Activated CD4-positive, alpha-beta T cell treated with anti-CD3 and anti-CD28 coated beads, Interleukin-2, amount 50 U/mL, for 4 hours (primary cell): Measurements from ENCODE around the gene FOXL3.

Experiments used
- DNase-seq, 2 experiments: peaks; one replicate each; pipeline ENCODE4 v3.0.0-alpha.2; 2020

FOXL3 gene

DNA sequence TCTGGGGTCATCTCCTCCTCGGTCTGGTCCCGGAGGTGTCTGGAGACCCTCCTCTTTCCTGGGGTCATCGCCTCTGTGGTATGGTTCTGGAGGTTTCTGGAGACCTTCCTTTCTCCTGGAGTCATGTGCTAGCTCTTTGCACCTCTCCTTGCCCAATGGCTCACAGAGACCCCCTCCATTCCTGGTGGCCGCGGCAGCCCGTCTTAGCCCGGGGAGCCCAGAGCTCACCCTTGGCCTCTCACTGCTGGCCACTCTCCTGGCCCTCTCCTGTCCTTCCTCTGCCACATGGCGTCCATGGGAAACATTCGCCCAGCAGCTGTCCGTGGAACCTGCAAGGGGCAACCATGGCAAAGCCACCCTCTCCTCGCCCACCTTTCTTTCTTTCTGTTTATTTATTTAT lies 20.2 kb upstream of the FOXL3 start:
- DNase-seq = no peak

GRCh38 chr7:270351-270983 lies 19.5 kb upstream of the FOXL3 start:
- no peak for DNase-seq

DNA sequence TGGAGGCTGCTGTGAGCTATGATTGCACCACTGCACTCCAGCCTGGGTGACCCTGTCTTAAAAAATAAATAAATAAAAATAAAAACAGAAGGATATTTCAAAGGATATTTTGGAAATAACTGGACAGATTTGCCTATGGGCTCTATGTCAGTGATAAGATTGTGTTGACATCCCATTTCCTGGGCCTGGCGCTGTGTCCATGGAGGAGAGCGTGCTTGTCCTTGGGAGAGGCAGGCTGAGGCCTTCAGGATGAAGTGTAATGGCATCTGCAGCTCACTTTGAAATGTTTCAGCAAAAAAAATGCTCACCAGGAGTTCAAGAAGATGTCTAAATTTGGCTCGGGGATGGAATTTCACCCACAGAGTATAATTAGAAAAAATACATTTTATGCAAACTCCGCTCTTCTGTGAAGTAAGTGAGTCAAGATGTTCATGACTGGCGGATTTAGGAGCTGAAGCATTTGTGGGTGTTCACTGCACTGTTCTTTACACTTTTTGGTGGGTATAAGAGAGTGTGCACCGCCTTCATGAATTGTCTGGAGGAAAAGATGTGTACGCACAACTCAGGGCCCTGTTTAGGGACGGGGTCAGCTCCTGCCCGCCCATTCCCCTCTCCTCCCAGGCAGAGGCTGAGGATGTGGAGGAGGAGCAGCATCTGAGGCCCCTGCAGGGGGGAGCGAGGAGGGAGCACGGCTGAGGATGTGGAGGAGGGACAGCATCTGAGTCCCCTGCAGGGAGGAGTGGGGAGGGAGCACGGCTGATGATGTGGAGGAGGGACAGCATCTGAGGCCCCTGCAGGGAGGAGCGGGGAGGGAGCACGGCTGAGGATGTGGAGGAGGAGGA lies 18.5 kb upstream of the FOXL3 start:
- DNase-seq = no peak

DNA sequence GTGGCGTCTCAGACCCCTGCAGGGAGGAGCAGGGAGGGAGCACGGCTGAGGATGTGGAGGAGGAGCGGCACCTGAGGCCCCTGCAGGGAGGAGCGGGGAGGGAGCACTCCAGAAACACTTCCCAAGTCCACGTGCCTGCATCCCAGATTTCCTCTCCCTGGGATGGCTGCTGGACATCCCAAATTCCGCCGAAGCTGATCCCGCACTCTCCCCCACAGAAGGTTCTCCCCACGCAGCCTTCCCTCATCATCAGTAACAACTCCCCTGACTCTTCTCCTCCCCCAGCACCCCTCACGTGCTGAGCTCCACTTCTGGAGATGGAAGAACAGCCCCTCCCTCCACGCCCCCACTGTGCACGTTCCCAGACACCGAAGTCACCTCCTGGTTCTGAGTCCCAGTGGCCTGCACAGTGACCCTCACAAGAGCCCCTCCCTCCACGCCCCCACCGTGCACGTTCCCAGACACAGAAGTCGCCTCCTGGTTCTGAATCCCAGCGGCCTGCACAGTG lies 17.8 kb upstream of the FOXL3 start:
- DNase-seq = no peak

DNA sequence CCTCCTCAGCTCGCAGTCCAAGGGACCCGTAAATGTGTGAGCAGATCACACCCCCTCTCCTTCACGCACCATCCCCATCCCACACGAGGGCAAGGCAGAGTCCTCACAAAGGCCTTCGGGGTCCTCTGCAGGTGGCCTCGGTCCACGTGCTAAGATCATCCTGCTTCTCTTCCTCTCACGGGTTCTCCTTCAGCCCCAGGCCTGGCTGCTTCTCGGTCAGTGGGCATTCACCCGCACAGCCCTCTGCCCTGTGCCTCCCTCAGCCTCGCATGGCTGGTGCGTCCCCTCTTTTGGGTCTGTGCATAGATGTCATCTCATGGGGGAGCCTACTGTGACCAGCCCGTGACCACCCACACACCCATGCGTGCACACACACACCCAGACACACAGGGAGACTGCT lies 17.3 kb upstream of the FOXL3 start:
- no peak for DNase-seq

GRCh38 chr7:273327-273726 lies 16.6 kb upstream of the FOXL3 start:
- no peak for DNase-seq

DNA sequence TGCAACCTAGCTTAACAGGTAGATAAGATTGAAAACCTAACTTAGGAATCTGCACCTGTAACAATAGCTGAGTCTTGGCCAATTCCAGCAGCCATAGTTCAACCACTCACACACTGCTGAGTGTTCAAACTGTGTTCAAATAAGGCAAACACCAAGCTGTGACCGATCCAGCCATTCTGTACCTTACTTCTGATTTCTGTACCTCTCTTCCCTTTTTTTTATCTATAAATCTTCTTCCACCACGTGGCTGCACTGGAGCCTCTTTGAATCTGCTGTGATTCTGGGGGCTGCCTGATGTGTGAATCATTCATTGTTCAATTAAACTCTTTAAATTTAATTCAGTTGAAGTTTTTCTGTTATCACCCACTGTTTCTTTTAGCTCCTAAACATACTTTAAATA lies 15.7 kb upstream of the FOXL3 start:
- DNase-seq = no peak

- DNase-seq = no peak
These were observed 13.6 kb upstream of the FOXL3 start for GRCh38 chr7:276230-276835.

DNA sequence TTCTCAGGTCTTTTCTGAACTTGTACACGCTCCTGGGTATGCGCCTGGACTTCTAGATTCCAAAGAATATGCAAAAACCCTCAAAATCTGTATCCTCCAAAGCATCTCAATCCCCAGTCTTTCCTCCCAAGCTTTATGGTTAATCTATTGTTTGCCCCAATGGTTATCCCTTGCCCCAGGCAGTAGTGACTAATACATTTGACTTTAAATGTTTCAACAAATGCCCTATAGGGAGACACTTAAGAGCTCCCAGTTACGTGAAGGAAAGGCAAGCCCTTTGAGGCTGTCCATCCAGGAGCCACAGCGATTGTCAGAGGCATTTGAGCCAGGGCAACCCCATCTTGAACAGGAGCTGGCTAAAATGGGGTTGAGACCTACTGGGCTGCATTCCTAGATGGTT lies 12.7 kb upstream of the FOXL3 start:
- DNase-seq = no peak

DNA sequence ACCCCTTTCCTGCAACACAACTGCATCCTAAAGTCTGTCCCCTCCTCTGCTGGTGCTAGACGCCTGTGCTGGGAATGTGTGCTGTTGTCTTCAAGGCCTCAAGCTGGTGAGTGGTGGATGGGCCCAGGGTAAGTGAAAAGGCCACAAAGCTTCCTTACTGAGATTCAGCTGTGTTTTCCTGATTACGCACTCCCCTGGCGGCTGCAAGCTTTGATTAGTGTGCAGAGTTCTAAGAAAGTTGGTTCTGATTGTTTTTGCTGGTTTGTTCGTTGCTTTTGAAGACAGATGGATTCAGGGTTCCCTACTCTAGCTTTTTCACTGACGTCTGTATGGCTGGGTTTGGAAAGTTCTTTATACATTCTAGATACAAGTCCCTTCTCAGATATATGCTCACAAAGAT lies 11.9 kb upstream of the FOXL3 start:
- no peak for DNase-seq

- no peak for DNase-seq
These were observed 10.1 kb upstream of the FOXL3 start for GRCh38 chr7:279821-280220.

DNA sequence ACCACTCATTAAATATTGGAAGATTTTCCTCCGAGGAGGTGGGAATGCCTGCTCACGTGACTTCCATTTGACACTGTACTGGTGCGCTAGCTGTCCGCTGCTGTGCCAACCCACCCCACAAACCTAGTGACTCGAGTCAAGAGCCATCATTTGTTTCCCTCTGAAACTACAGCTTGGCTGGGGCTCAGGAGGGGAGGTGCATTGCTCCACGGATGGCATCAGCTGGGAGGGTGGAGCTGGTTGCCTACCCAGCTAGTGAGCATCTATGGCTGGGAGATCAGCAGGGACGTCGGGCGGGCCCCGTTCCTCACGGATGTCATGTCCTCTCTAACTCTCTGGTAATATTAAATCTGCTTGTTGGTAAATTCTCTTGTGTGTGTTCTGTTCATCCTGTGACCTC lies 9.5 kb upstream of the FOXL3 start:
- DNase-seq = no peak

- DNase-seq = no peak
These were observed 8.3 kb upstream of the FOXL3 start for GRCh38 chr7:281637-282036.

GRCh38 chr7:282621-283020 lies 7.3 kb upstream of the FOXL3 start:
- DNase-seq = no peak

GRCh38 chr7:284762-285722 lies 4.9 kb upstream of the FOXL3 start:
- no peak for DNase-seq

GRCh38 chr7:285731-286130 lies 4.2 kb upstream of the FOXL3 start:
- no peak for DNase-seq

- DNase-seq = no peak
These were observed 3.7 kb upstream of the FOXL3 start for GRCh38 chr7:286266-286665.

DNA sequence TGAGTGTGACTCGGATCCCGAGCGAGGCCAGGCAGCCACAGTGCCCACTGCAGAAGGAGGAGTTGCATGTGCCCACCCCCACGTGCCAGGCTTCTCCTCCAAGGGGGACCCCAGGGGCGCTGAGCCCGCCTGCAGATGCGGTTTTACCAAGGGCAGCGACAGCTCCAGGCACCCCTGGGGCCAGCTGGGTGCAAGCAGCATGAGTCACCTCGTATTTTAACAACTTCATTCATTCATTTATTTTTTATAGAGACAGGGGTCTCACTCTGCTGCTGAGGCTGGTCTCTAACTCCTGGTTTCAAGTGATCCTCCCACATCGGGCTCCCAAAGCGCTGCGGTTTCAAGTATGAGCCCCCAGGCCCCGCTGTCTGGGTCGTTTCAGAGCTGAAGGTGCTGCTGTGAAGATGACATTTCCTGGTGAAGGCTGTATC lies 1.3 kb upstream of the FOXL3 start:
- DNase-seq = no peak

GRCh38 chr7:289209-289755 lies 688 bp upstream of the FOXL3 start:
- DNase-seq = no peak

DNA sequence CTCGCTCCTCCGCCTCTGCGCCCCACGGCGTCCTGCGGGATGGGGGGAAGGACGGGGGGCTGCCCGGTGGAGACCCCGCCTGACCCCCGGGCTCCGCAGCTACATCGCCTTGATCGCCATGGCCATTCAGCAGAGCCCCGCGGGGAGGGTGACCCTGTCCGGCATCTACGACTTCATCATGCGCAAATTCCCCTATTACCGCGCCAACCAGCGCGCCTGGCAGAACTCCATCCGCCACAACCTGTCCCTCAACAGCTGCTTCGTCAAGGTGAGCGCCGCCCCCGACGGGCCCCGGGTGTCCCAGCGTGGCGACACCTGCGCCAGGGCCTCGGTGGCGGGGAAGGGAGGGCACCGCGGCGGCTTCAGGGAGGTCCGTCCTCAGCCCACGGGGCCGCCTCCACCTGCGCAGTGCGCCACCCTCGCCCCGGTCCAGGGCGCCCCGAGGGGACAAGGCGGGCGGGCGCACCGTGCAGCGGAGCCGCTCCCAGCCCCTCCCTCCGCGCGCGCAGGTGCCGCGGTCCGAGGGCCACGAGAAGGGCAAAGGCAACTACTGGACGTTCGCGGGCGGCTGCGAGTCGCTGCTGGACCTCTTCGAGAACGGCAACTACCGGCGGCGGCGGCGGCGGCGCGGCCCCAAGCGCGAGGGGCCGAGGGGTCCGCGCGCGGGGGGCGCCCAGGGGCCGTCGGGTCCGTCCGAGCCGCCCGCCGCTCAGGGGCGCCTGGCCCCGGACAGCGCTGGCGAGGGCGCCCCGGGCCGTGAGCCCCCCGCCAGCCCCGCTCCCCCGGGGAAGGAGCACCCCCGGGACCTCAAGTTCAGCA lies 793 bp downstream of the FOXL3 start:
- no peak for DNase-seq

- no peak for DNase-seq
These were observed 1.6 kb downstream of the FOXL3 start for GRCh38 chr7:291373-292092.
